DOHH2 (cell line): ENCODE data around the gene TSC1.

ENCODE experiments used
- H3F3A ChIP-seq: fragments of 200-600 bp; sonication (generic), shearing (Covaris generic); 2 replicates; pipeline ENCODE4 v1.6.0; 2016; ENCODE audit warnings: antibody characterized with exemption, mild to moderate bottlenecking; ENCODE audit not compliant: control insufficient read depth, insufficient read depth
- H3K27ac ChIP-seq: fragments of 200-600 bp; sonication (generic); 2 replicates; pipeline ENCODE4 v1.5.1; 2014; ENCODE audit warnings: low read depth, mild to moderate bottlenecking, low read length, moderate library complexity
- H3K27me3 ChIP-seq: fragments of 200-600 bp; sonication (generic); 2 replicates; pipeline ENCODE4 v1.6.1; 2014; ENCODE audit warnings: mild to moderate bottlenecking, low read length, mixed read lengths; ENCODE audit not compliant: control insufficient read depth
- H3K36me3 ChIP-seq: fragments of 200-600 bp; sonication (generic); 2 replicates; pipeline ENCODE4 v1.6.1; 2014; ENCODE audit warnings: mild to moderate bottlenecking, low read length, moderate library complexity, mixed read lengths; ENCODE audit not compliant: control insufficient read depth
- H3K4me1 ChIP-seq: fragments of 200-600 bp; sonication (generic); 2 replicates; pipeline ENCODE4 v1.6.1; 2014; ENCODE audit warnings: mild to moderate bottlenecking, low read length, mixed read lengths; ENCODE audit not compliant: control insufficient read depth
- H3K4me2 ChIP-seq: fragments of 200-600 bp; sonication (generic); 2 replicates; pipeline ENCODE4 v1.6.0; 2014; ENCODE audit warnings: mild to moderate bottlenecking, low read length, moderate library complexity
- H3K4me3 ChIP-seq: fragments of 200-600 bp; sonication (generic); 2 replicates; pipeline ENCODE4 v1.5.1; 2014; ENCODE audit warnings: mild to moderate bottlenecking, low read length, mixed read lengths
- H3K79me2 ChIP-seq: fragments of 200-600 bp; sonication (generic); 2 replicates; pipeline ENCODE4 v1.6.1; 2014; ENCODE audit warnings: mild to moderate bottlenecking, low read length, mixed read lengths; ENCODE audit not compliant: control insufficient read depth
- H3K9me2 ChIP-seq: fragments of 200-600 bp; sonication (generic); replicated peaks from 2 replicates; pipeline ENCODE4 v1.6.1; 2014; ENCODE audit warnings: mild to moderate bottlenecking, low read length, mixed read lengths; ENCODE audit not compliant: control insufficient read depth
- H3K9me3 ChIP-seq: fragments of 200-600 bp; sonication (generic); 2 replicates; pipeline ENCODE4 v1.6.1; 2014; ENCODE audit warnings: antibody characterized with exemption, low read length, mixed read lengths; ENCODE audit not compliant: control insufficient read depth, insufficient read depth
- H4K20me1 ChIP-seq: fragments of 200-600 bp; sonication (generic); 2 replicates; pipeline ENCODE4 v1.6.0; 2014; ENCODE audit warnings: low read depth, mild to moderate bottlenecking, antibody characterized with exemption, low read length, moderate library complexity; ENCODE audit not compliant: control insufficient read depth, insufficient read depth
- CTCF ChIP-seq: fragments of 200-600 bp; sonication (generic); IDR thresholded peaks from one replicate; pipeline ENCODE4 v1.5.1; 2014; ENCODE audit warnings: antibody characterized with exemption, mild to moderate bottlenecking, low read depth, low read length; ENCODE audit not compliant: poor library complexity, severe bottlenecking
- EZH2phosphoT487 ChIP-seq: fragments of 200-600 bp; sonication (generic); IDR thresholded peaks from 2 replicates; pipeline ENCODE4 v1.6.1; 2017; ENCODE audit warnings: borderline replicate concordance, mild to moderate bottlenecking, antibody characterized with exemption, low read length, moderate library complexity, mixed read lengths

TSC1 gene

GRCh38 chr9:132985489-132985888 is 41.1 kb upstream of the TSC1 start:
- H3K79me2 ChIP-seq: no peaks in the 10 kb centered on the region
- H3K4me2 ChIP-seq: no peak overlapping the region
- no peaks in the 10 kb centered on the region for H3F3A ChIP-seq

GRCh38 chr9:132985071-132985350 is 40.6 kb upstream of the TSC1 start:
- Histone ChIP-seq H3K27ac (no peak overlapping the region), H3K4me1 (peaks cover 14% of the 10 kb centered on the region), H3K36me3 (peaks cover 3% of the 10 kb centered on the region; the same call in 1 of the 2 replicates), H3K27me3 (no peaks in the 10 kb centered on the region), H3K79me2 (no peaks in the 10 kb centered on the region), H4K20me1 (no peaks in the 10 kb centered on the region), H3K9me2 (no peaks in the 10 kb centered on the region), H3K9me3 (no peaks in the 10 kb centered on the region), H3K4me3 (no peak overlapping the region), H3F3A (0 out of 2 replicates have a peak, but pooled peaks cover 4% of the 10 kb centered on the region), H3K4me2 (no peak overlapping the region)
- TF ChIP-seq CTCF (no peak), EZH2phosphoT487 (no peak)

More at GRCh38 chr9:132985489-132985888, 41.1 kb upstream of the TSC1 start:
- Histone ChIP-seq H3K4me3 (no peak overlapping the region), H3K27ac (no peak overlapping the region), H3K36me3 (peaks cover 8% of the 10 kb centered on the region), H4K20me1 (no peaks in the 10 kb centered on the region), H3K4me1 (peaks cover 13% of the 10 kb centered on the region), H3K27me3 (no peaks in the 10 kb centered on the region), H3K9me2 (no peaks in the 10 kb centered on the region), H3K9me3 (no peaks in the 10 kb centered on the region)
- TF ChIP-seq EZH2phosphoT487 (no peak), CTCF (no peak)

- no peak for TF ChIP-seq CTCF
- TF ChIP-seq EZH2phosphoT487: no peak
- Histone ChIP-seq H3K4me3 (no peak overlapping the region), H3K4me1 (peaks cover 19% of the 10 kb centered on the region), H3K4me2 (no peak overlapping the region), H3K9me3 (no peaks in the 10 kb centered on the region), H3K27me3 (peaks cover 4% of the 10 kb centered on the region; the same call in 1 of the 2 replicates), H3K9me2 (no peaks in the 10 kb centered on the region), H4K20me1 (no peaks in the 10 kb centered on the region), H3K27ac (no peak overlapping the region), H3K36me3 (no peaks in the 10 kb centered on the region), H3K79me2 (no peaks in the 10 kb centered on the region), H3F3A (0 out of 2 replicates have a peak, but pooled peaks cover 4% of the 10 kb centered on the region)
These were observed 40.0 kb upstream of the TSC1 start for GRCh38 chr9:132984202-132985070.
